K562 (cell line): ENCODE measurements around the gene GMPR. TPM values are rescaled to one million over a fixed set of nuclear protein-coding genes. Genes with fewer than 3 reads are reported as not detected.
A peak's percentile ranks its signal among the peaks of the same experiment; 100 is the strongest.

Source experiments
- AFF4 ChIP-seq: sonication (generic); formaldehyde crosslinking; IDR thresholded peaks from 2 replicates; pipeline ENCODE4 v1.8.0; 2023; ENCODE audit warnings: mild to moderate bottlenecking, missing genetic modification reagents
- BRD4 ChIP-seq: fragments of 200-600 bp; sonication (generic); IDR thresholded peaks from 2 replicates; pipeline ENCODE4 v1.6.1; 2017; ENCODE audit warnings: inconsistent platforms
- CEBPB ChIP-seq: fragments of 450-650 bp; IDR thresholded peaks from 2 replicates; pipeline ENCODE4 v1.6.1; 2016; ENCODE audit warnings: missing genetic modification characterization, missing compliant biosample characterization
- DNMT1 ChIP-seq: fragments of 450-650 bp; IDR thresholded peaks from 2 replicates; pipeline ENCODE4 v1.6.1; 2016; ENCODE audit warnings: antibody characterized with exemption, mild to moderate bottlenecking
- E2F1 ChIP-seq: sonication (generic); formaldehyde crosslinking; IDR thresholded peaks from 2 replicates; pipeline ENCODE4 v1.8.1; 2023; ENCODE audit warnings: mild to moderate bottlenecking, missing genetic modification reagents, moderate library complexity
- ETV1 ChIP-seq: fragments of 450-650 bp; conservative IDR thresholded peaks from 2 replicates; pipeline ENCODE4 v1.6.1; 2016; ENCODE audit warnings: missing genetic modification characterization, control low read depth, low read depth, missing compliant biosample characterization
- FOXA1 ChIP-seq: fragments of 450-650 bp; IDR thresholded peaks from 2 replicates; pipeline ENCODE4 v1.6.1; 2016; ENCODE audit warnings: mild to moderate bottlenecking, borderline replicate concordance
- FOXK2 ChIP-seq, 2 experiments: fragments of 450-650 bp; IDR thresholded peaks in 1 of 2; conservative IDR thresholded peaks in 1 of 2; 2 replicates each; pipeline ENCODE4 v1.6.1; 2016; ENCODE audit warnings: low read depth in 2 of 2, mild to moderate bottlenecking in 1 of 2
- HDAC1 ChIP-seq, 2 experiments: fragments of 450-650 bp; IDR thresholded peaks; 2 replicates each; pipeline ENCODE4 v1.6.1; 2016 to 2017; ENCODE audit warnings: inconsistent platforms in 1 of 2, mild to moderate bottlenecking in 1 of 2, moderate library complexity in 1 of 2
- LEF1 ChIP-seq: fragments of 450-650 bp; IDR thresholded peaks from 2 replicates; pipeline ENCODE4 v1.6.1; 2016; ENCODE audit warnings: mild to moderate bottlenecking
- NR2F6 ChIP-seq: fragments of 450-650 bp; formaldehyde crosslinking; IDR thresholded peaks from 2 replicates; pipeline ENCODE4 v1.4.0; 2020; ENCODE audit warnings: mild to moderate bottlenecking
- POLR3G ChIP-seq: IDR thresholded peaks from 2 replicates; pipeline ENCODE4 v1.6.1; 2011; ENCODE audit not compliant: insufficient read length, insufficient replicate concordance; ENCODE audit errors: extremely low read depth
- THAP7 ChIP-seq: fragments of 250-450 bp; sonication (Bioruptor Pico); IDR thresholded peaks from 2 replicates; pipeline ENCODE4 v1.5.0; 2021
- THRA ChIP-seq: fragments of 450-650 bp; IDR thresholded peaks from 2 replicates; pipeline ENCODE4 v1.6.1; 2017; ENCODE audit warnings: mild to moderate bottlenecking, moderate library complexity
- ZFP30 ChIP-seq: fragments of 250-450 bp; sonication (Bioruptor Pico); IDR thresholded peaks from 2 replicates; pipeline ENCODE4 v1.8.0; 2022; ENCODE audit warnings: moderate library complexity, mild to moderate bottlenecking, inconsistent platforms, borderline replicate concordance
- ZNF133 ChIP-seq: fragments of 250-450 bp; sonication (Bioruptor Pico); IDR thresholded peaks from 2 replicates; pipeline ENCODE4 v1.4.0; 2020; ENCODE audit warnings: mild to moderate bottlenecking
- ZNF449 ChIP-seq: fragments of 250-450 bp; sonication (Bioruptor Pico); IDR thresholded peaks from 2 replicates; pipeline ENCODE4 v1.8.0; 2022; ENCODE audit warnings: moderate library complexity, mild to moderate bottlenecking, inconsistent platforms
- ZNF668 ChIP-seq: fragments of 250-450 bp; sonication (Bioruptor Pico); IDR thresholded peaks from 2 replicates; pipeline ENCODE4 v1.8.0; 2022; ENCODE audit warnings: mild to moderate bottlenecking, inconsistent platforms
- ZNF695 ChIP-seq: fragments of 450-650 bp; formaldehyde crosslinking; IDR thresholded peaks from 2 replicates; pipeline ENCODE4 v1.4.0; 2020; ENCODE audit warnings: mild to moderate bottlenecking, moderate library complexity
- polyA plus RNA-seq, 8 experiments: library from polyadenylated mRNA; depleted of rRNA in 4 of 8; stranded (reverse) in 5 of 8; unstranded in 3 of 8; fragments of >200 nt; fragmentation: Nextera tagmentation in 2 of 8; fragmentation: Illumina TruSeq in 1 of 8; extraction: Ambion mirVana in 2 of 8; extraction: Trizol in 1 of 8; gene quantifications; 2 replicates each; pipeline versions ENCODE4 v1.2.1 to v1.2.3, GENCODE V29; 2011 to 2014; ENCODE audit warnings: inconsistent platforms in 1 of 8, missing spikeins in 1 of 8
- total RNA-seq, 7 experiments: library from RNA; depleted of rRNA in 6 of 7; stranded (reverse); fragments of >200 nt in 6 of 7; fragmentation: Illumina TruSeq in 2 of 7; extraction: Trizol in 2 of 7; gene quantifications; 2 replicates each; pipeline versions ENCODE4 v1.2.1 to v1.2.3, GENCODE V29; 2011 to 2021; ENCODE audit warnings: low replicate concordance in 1 of 7

Gene GMPR
- total and polyA plus RNA-seq, 9 of the 15 experiments (the other 6 are each of a cell fraction or from before 2014, with no cell fraction given): 34.6 to 83.7 (median 49.8) TPM

GRCh38 chr6:16241321-16241689, 2.9 kb downstream of the GMPR start (continued):
- TF ChIP-seq POLR3G (no peak), DNMT1 (no peak), ZNF449 (CRISPR knock-in tag) (no peak), THRA (peak; percentile 86; the same call in 1 of the 2 replicates), AFF4 (CRISPR knock-in tag) (no peak), NR2F6 (CRISPR knock-in tag) (no peak), CEBPB (tag) (no peak), ZNF695 (CRISPR knock-in tag) (no peak), FOXA1 (no peak), ZFP30 (CRISPR knock-in tag) (no peak), ZNF133 (CRISPR knock-in tag) (no peak), ZNF668 (CRISPR knock-in tag) (no peak), ETV1 (tag) (peak; percentile 14), HDAC1 (IDR thresholded peaks at IDR 0.05) (peak in 1 of 2 experiments; percentile 8; a peak in 2 of 4 replicates), FOXK2 (conservative IDR thresholded peaks at IDR 0.05 in 1 of 2, IDR thresholded peaks at IDR 0.05 in 1 of 2; ENCODE audit: low read depth in 2 of 2) (peak in 1 of 2 experiments; percentile 10; a peak in 1 of 4 replicates), E2F1 (CRISPR knock-in tag) (no peak), LEF1 (0 out of 2 replicates have a peak, but pooled peaks have one; percentile 21), THAP7 (CRISPR knock-in tag) (no peak), BRD4 (no peak)
